ENCODE data around the gene ZCCHC2. TPM values are rescaled to one million over a fixed set of nuclear protein-coding genes. Genes with fewer than 3 reads are reported as not detected.

ZCCHC2 gene
- total and polyA plus RNA-seq, 2 of the 8 experiments (the other 6 are each of a cell fraction or from before 2014, with no cell fraction given) = 13.5 to 18.6 TPM

DNA sequence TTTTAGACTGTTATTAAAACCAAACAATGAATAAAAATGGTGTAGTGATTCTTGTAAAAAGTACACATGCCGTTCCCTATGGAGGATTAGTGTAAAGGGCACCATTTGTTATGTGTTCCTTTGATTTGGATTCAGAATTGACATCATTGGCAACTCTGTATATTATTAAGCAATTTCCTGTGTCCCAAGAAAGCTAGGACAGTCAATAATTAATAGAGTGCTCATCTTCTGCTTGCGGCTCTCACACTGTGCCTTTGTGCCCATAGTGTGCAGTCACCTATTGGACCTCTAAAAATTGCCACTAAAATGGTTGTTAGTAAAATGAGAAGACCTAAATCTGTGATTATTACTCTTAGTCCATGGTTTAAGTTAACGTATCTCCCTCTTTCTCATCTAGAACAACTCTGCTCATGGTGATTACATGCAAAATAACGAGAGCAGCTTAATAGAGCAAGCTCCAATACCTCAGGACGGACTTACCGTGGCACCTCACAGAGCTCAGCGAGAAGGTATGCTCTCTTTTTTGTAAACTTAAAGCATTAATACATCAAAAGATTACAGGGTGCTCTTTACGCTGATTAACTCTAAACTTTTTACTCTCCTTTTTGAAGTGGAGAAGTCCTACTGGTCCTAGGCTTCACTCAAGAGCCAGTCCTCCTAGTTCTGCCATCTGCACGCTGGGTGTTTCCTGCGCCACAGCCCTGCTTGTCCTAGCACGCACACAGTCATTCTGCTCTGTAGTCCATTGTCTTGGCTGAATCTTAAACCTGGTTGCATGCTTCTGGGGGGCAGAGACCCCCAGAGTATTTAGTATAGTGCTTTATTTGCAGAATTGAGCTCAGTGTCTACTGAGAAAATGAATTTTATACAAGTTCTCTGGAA is 16.7 kb downstream of the ZCCHC2 start (continued):
- TF ChIP-seq, protein P1, sequence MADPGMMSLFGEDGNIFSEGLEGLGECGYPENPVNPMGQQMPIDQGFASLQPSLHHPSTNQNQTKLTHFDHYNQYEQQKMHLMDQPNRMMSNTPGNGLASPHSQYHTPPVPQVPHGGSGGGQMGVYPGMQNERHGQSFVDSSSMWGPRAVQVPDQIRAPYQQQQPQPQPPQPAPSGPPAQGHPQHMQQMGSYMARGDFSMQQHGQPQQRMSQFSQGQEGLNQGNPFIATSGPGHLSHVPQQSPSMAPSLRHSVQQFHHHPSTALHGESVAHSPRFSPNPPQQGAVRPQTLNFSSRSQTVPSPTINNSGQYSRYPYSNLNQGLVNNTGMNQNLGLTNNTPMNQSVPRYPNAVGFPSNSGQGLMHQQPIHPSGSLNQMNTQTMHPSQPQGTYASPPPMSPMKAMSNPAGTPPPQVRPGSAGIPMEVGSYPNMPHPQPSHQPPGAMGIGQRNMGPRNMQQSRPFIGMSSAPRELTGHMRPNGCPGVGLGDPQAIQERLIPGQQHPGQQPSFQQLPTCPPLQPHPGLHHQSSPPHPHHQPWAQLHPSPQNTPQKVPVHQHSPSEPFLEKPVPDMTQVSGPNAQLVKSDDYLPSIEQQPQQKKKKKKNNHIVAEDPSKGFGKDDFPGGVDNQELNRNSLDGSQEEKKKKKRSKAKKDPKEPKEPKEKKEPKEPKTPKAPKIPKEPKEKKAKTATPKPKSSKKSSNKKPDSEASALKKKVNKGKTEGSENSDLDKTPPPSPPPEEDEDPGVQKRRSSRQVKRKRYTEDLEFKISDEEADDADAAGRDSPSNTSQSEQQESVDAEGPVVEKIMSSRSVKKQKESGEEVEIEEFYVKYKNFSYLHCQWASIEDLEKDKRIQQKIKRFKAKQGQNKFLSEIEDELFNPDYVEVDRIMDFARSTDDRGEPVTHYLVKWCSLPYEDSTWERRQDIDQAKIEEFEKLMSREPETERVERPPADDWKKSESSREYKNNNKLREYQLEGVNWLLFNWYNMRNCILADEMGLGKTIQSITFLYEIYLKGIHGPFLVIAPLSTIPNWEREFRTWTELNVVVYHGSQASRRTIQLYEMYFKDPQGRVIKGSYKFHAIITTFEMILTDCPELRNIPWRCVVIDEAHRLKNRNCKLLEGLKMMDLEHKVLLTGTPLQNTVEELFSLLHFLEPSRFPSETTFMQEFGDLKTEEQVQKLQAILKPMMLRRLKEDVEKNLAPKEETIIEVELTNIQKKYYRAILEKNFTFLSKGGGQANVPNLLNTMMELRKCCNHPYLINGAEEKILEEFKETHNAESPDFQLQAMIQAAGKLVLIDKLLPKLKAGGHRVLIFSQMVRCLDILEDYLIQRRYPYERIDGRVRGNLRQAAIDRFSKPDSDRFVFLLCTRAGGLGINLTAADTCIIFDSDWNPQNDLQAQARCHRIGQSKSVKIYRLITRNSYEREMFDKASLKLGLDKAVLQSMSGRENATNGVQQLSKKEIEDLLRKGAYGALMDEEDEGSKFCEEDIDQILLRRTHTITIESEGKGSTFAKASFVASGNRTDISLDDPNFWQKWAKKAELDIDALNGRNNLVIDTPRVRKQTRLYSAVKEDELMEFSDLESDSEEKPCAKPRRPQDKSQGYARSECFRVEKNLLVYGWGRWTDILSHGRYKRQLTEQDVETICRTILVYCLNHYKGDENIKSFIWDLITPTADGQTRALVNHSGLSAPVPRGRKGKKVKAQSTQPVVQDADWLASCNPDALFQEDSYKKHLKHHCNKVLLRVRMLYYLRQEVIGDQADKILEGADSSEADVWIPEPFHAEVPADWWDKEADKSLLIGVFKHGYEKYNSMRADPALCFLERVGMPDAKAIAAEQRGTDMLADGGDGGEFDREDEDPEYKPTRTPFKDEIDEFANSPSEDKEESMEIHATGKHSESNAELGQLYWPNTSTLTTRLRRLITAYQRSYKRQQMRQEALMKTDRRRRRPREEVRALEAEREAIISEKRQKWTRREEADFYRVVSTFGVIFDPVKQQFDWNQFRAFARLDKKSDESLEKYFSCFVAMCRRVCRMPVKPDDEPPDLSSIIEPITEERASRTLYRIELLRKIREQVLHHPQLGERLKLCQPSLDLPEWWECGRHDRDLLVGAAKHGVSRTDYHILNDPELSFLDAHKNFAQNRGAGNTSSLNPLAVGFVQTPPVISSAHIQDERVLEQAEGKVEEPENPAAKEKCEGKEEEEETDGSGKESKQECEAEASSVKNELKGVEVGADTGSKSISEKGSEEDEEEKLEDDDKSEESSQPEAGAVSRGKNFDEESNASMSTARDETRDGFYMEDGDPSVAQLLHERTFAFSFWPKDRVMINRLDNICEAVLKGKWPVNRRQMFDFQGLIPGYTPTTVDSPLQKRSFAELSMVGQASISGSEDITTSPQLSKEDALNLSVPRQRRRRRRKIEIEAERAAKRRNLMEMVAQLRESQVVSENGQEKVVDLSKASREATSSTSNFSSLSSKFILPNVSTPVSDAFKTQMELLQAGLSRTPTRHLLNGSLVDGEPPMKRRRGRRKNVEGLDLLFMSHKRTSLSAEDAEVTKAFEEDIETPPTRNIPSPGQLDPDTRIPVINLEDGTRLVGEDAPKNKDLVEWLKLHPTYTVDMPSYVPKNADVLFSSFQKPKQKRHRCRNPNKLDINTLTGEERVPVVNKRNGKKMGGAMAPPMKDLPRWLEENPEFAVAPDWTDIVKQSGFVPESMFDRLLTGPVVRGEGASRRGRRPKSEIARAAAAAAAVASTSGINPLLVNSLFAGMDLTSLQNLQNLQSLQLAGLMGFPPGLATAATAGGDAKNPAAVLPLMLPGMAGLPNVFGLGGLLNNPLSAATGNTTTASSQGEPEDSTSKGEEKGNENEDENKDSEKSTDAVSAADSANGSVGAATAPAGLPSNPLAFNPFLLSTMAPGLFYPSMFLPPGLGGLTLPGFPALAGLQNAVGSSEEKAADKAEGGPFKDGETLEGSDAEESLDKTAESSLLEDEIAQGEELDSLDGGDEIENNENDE (IDR thresholded peaks at IDR 0.05; ENCODE audit: insufficient replicate concordance, low read length) = no peak
- no peak for TF ChIP-seq YY1 (IDR thresholded peaks at IDR 0.05; ENCODE audit: low read depth, low read length)
